Activated T-cell treated with anti-CD3 and anti-CD28 coated beads for 4 hours (primary cell): Measurements from ENCODE around the gene MEIOSIN.

Source experiments
- DNase-seq: peaks from one replicate; pipeline ENCODE4 v3.0.0-alpha.2; 2020

The MEIOSIN gene

DNA sequence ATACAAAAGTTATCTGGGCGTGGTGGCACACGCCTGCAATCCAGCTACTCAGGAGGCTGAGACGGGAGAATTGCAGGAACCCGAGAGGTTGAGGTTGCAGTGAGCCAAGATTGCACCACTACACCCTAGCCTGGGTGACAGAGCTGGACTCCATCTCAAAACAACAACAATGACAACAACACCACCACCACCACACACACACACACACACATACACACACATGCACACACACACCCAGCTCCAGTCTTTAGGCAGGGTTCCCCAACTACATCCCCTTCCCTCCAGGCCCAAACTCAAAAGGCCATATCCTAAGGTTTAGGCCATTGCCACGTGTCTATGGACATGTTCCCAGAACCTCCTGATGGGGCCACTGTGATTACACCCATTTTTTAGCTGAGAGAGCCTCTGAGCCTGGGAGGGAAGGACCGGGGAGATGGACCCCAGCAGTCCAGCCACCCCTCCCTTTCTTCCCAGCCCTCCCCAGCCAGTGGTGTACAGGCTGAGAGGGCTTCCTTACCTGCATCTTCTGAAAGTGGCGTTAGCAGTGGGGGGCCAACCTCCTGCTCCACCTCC, 68.5 kb downstream of the MEIOSIN start:
- DNase-seq, result no peak

DNA sequence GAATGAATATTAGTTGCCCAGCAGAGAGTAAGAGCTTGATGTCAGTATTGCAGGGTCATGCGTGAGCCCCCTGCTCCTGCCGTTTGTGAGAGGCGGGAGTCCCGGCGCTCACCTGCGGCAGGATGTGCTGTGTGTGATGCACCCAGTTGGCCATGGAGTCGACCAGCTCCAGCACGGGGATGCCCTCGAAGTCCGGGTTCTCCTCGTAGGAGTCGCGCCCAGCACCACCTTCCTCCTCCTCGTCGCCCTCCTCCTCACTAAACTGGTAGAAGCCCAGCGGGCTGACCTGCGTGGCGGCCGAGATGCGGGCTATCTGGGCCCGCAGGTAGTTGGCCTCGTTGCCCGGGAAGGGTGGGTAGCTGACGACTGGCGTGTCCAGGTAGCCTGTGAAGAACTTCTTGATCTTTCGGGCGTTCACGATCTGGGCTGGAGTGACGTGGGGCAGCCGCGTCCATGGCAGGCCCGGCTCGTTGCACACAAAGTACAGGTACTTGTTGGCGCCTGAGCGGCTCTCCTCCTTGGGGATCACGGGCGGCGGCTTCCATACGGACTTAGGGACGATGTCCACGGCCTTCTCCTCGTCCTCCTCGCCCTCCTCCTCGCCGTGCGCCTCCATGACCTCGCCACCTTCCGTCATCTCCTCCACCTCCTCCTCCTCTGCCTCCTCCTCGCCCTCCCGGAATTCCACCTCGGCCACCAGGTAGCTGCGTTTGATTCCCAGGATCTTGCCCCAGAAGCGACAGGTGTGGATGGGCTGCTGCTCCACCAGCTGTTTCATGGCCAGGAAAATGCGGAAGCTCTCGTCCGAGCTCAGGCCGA, 71.1 kb downstream of the MEIOSIN start:
- no peak for DNase-seq

DNA sequence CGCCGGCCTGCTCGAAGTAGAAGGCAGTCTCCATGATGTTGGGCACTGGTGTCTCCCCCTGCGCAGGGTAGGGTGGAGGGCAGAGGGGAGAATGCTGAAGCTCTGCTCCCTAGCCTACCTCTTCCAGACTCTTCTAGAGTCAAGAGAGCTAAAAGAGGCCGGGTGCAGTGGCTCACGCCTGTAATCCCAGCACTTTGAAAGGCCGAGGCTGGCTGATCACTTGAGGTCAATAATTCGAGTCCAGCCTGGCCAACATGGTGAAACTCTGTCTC, 71.7 kb downstream of the MEIOSIN start:
- DNase-seq, result no peak

DNA sequence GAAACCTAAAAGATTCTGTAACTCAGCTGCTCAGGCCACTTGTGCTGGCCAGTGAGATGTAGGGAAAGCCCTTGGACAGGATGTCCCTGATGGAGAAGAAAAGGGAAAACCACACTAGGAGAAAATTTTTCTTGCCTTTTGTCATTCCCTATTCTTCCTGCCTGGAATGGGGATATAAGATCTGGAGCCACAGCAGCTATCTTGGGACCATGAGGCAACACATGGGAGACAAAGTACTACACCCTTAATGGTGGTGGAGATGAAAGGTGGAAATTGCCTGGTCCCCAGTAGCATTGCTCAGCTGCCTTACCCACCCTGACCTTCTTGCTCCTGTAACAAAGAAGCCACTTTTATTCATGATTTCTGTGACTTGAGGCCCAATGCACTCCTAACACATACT, 72.5 kb downstream of the MEIOSIN start:
- DNase-seq, result no peak

DNA sequence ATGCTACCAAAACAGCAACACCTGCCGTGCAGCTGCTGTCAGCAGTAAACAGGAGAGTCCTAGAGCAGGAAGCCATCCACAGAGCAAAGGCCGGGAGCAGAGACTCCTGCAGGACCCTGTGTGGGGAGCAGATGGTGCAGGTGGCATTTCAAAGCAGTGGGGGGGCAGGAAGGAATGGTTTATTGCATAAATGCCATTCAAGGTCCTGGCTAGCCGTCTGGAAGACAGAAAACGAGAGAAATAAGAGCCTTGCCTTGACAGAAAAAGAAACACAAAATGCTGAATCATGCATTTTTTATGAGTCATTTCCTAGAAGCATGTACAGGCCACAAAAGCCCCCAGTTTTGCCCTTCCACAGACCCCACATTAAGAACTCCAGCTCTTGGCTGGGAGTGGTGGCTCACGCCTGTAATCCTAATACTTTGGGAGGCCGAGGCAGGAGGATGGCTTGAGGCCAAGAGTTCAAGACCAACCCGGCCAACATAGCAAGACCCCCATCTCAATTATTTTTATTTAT, 76.5 kb downstream of the MEIOSIN start:
- DNase-seq, result no peak

DNA sequence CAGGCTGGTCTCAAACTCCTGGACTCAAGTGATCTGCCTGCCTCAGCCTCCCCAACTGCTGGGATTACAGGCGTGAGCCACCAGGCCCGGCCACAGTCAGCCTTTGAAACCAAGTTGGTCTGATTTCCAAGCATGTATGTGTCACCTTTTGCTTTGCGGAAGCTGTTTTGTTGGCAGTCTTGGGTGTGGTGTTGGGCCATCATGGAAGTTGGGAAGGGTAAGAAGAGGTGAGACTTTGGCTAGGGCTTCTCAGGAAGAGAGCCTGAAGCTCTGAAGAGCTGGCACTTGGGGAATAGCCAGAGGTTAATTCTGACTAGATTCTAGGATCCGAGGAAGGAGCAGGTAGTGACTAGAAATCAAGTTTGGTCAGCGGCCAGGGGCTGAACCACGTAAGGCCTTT, 79.1 kb downstream of the MEIOSIN start:
- DNase-seq, result no peak
